Measurements from ENCODE around the gene PCNT. TPM values are rescaled to one million over a fixed set of nuclear protein-coding genes. Genes with fewer than 3 reads are reported as not detected.
"Not testable (repeated sequence)": the region's sequence is repeated elsewhere in the genome, so short reads cannot be mapped to it uniquely, and the experiment has no call there.

Gene PCNT
- total and polyA plus RNA-seq, 7 donors, result 99.4 to 642 (median 248) TPM

GRCh38 chr21:46399129-46399528 lies 75.2 kb downstream of the PCNT start:
- Histone ChIP-seq H3K9me3 (no peaks in the 10 kb centered on the region), H3K4me1 (peaks cover 5% of the 10 kb centered on the region), H3K4me3 (no peak overlapping the region), H3K27me3 (ENCODE audit: insufficient read depth in 3 of 3, low read length in 2 of 3) (no peaks in the 10 kb centered on the region), H3K27ac (peak overlapping the region; percentile 52), H3K36me3 (ENCODE audit: insufficient read depth in 1 of 2, low read depth in 1 of 2) (peaks cover 3 to 76% of the 10 kb centered on the region in 2 donors)
- DNase-seq (peak; percentile 2 to 24), ATAC-seq (peak in 2 of 4 donors; percentile 14 to 16)
- TF ChIP-seq CTCF (IDR thresholded peaks at IDR 0.05), result no peak
- intact Hi-C loops (cut with DNase I), result loop anchor here in 1 of 2 donors (10.0 kb wide), 1 partner anchor 174 kb away; the partner anchor contains the start of gene LSS
- 87 to 96% (median 94%) methylated on average over 1 of the region's 1 CpG for WGBS, 3 donors

- H3K27ac ChIP-seq, result peak overlapping the region; percentile 52
- H3K4me3 ChIP-seq, result no peak overlapping the region
- peaks cover 3 to 82% of the 10 kb centered on the region in 2 donors for H3K36me3 ChIP-seq (ENCODE audit: insufficient read depth in 1 of 2, low read depth in 1 of 2)
- H3K4me1 ChIP-seq, result no peaks in the 10 kb centered on the region
- TF ChIP-seq CTCF (IDR thresholded peaks at IDR 0.05), result no peak
- peak; percentile 42 to 71 for DNase-seq
- no peaks in the 10 kb centered on the region for H3K9me3 ChIP-seq
- ATAC-seq, result peak; percentile 49 to 75 (median 58)
- H3K27me3 ChIP-seq (ENCODE audit: insufficient read depth in 3 of 3, low read length in 2 of 3), result no peaks in the 10 kb centered on the region
- WGBS, 3 donors, result 44 to 61% (median 60%) methylated on average over 10 of the region's 10 CpGs
- intact Hi-C loops (cut with DNase I), result loop anchor here in 1 of 2 donors (10.0 kb wide), 1 partner anchor 175 kb away; the partner anchor contains the start of gene LSS
These were observed 75.7 kb downstream of the PCNT start for GRCh38 chr21:46399686-46400085.

GRCh38 chr21:46401186-46401910 lies 77.4 kb downstream of the PCNT start:
- H3K9me3 ChIP-seq, result no peaks in the 10 kb centered on the region
- H3K27ac ChIP-seq, result no peak overlapping the region
- DNase-seq (peak; percentile 3 to 54), ATAC-seq (no peak)
- H3K36me3 ChIP-seq (ENCODE audit: insufficient read depth in 1 of 2, low read depth in 1 of 2), result peaks cover 3 to 93% of the 10 kb centered on the region in 2 donors
- WGBS, 3 donors, result 90 to 95% (median 95%) methylated on average over 13 of the region's 13 CpGs
- intact Hi-C loops (cut with DNase I), result no loop called here
- H3K27me3 ChIP-seq (ENCODE audit: insufficient read depth in 3 of 3, low read length in 2 of 3), result no peaks in the 10 kb centered on the region
- no peak for TF ChIP-seq CTCF (IDR thresholded peaks at IDR 0.05)
- H3K4me1 ChIP-seq, result no peaks in the 10 kb centered on the region
- no peak overlapping the region for H3K4me3 ChIP-seq

GRCh38 chr21:46402421-46402820 lies 78.5 kb downstream of the PCNT start:
- peaks cover 3 to 92% of the 10 kb centered on the region in 2 donors for H3K36me3 ChIP-seq (ENCODE audit: insufficient read depth in 1 of 2, low read depth in 1 of 2)
- no peak for TF ChIP-seq CTCF (IDR thresholded peaks at IDR 0.05)
- DNase-seq (peak; percentile 6 to 54), ATAC-seq (no peak)
- no peaks in the 10 kb centered on the region for H3K4me1 ChIP-seq
- H3K27ac ChIP-seq, result no peak overlapping the region
- no peaks in the 10 kb centered on the region for H3K27me3 ChIP-seq (ENCODE audit: insufficient read depth in 3 of 3, low read length in 2 of 3)
- H3K9me3 ChIP-seq, result no peaks in the 10 kb centered on the region
- intact Hi-C loops (cut with DNase I), result no loop called here
- WGBS, 3 donors, result 84 to 93% (median 90%) methylated on average over 15 of the region's 15 CpGs
- H3K4me3 ChIP-seq, result no peak overlapping the region

- H3K4me1 ChIP-seq; H3K9me3 ChIP-seq; H3K27ac ChIP-seq; intact Hi-C loops (cut with DNase I); H3K27me3 ChIP-seq (ENCODE audit: insufficient read depth in 3 of 3, low read length in 2 of 3); H3K4me3 ChIP-seq; ATAC-seq: not testable (repeated sequence)
- peaks cover 3 to 92% of the 10 kb centered on the region in 2 donors for H3K36me3 ChIP-seq (ENCODE audit: insufficient read depth in 1 of 2, low read depth in 1 of 2)
- WGBS, 3 donors, result 95 to 99% (median 96%) methylated on average over 47 of the region's 47 CpGs
- peak; percentile 2 to 36 for DNase-seq
These were observed 79.4 kb downstream of the PCNT start for GRCh38 chr21:46403234-46403811.

Measured in psoas muscle (tissue), 8 donors.